Measurements from ENCODE around the gene ITLN2. TPM values are rescaled to one million over a fixed set of nuclear protein-coding genes. Genes with fewer than 3 reads are reported as not detected.
A peak's percentile ranks its signal among the peaks of the same experiment; 100 is the strongest.
"Not testable (repeated sequence)": the region's sequence is repeated elsewhere in the genome, so short reads cannot be mapped to it uniquely, and the experiment has no call there.

The ITLN2 gene
- total and polyA plus RNA-seq, 8 donors, result 0.17 to 1.8 (median 0.82) TPM; not detected in 4

- H3K9me3 ChIP-seq, result no peaks in the 10 kb centered on the region
- H3K27me3 ChIP-seq, result peaks cover 0 to 14% of the 10 kb centered on the region in 2 donors
- intact Hi-C loops (cut with DNase I), result loop anchor here in 1 of 2 donors (5.0 kb wide), 1 partner anchor 113 kb away; no protein-coding TSS in a partner anchor
- TF ChIP-seq CTCF (IDR thresholded peaks at IDR 0.05), result no peak
- no peaks in the 10 kb centered on the region for H3K36me3 ChIP-seq
- ATAC-seq (no peak), DNase-seq (no peak)
- H3K4me3 ChIP-seq, result no peak overlapping the region
- no peaks in the 10 kb centered on the region for H3K4me1 ChIP-seq
- no peak overlapping the region for H3K27ac ChIP-seq
Observed at GRCh38 chr1:160949881-160950280, 4.7 kb downstream of the ITLN2 start.

GRCh38 chr1:160949216-160949880 is 5.3 kb downstream of the ITLN2 start:
- intact Hi-C loops (cut with DNase I); H3K4me1 ChIP-seq; H3K36me3 ChIP-seq; DNase-seq; H3K27ac ChIP-seq; ATAC-seq; H3K4me3 ChIP-seq; H3K9me3 ChIP-seq: not testable (repeated sequence)
- peaks cover 0 to 14% of the 10 kb centered on the region in 2 donors for H3K27me3 ChIP-seq

GRCh38 chr1:160947174-160947759 is 7.3 kb downstream of the ITLN2 start:
- ATAC-seq; H3K4me1 ChIP-seq; H3K27ac ChIP-seq; H3K4me3 ChIP-seq; H3K9me3 ChIP-seq; intact Hi-C loops (cut with DNase I); H3K36me3 ChIP-seq; DNase-seq: not testable (repeated sequence)
- H3K27me3 ChIP-seq, result peaks cover 0 to 14% of the 10 kb centered on the region in 2 donors

- H3K4me3 ChIP-seq; DNase-seq; ATAC-seq; H3K9me3 ChIP-seq; H3K4me1 ChIP-seq; H3K36me3 ChIP-seq; intact Hi-C loops (cut with DNase I); H3K27ac ChIP-seq: not testable (repeated sequence)
- peaks cover 0 to 14% of the 10 kb centered on the region in 2 donors for H3K27me3 ChIP-seq
Observed at GRCh38 chr1:160945881-160946280, 8.7 kb downstream of the ITLN2 start.

- peaks cover 0 to 14% of the 10 kb centered on the region in 2 donors for H3K27me3 ChIP-seq
- H3K4me1 ChIP-seq, result no peaks in the 10 kb centered on the region
- no peaks in the 10 kb centered on the region for H3K9me3 ChIP-seq
- H3K36me3 ChIP-seq, result no peaks in the 10 kb centered on the region
- H3K27ac ChIP-seq, result no peak overlapping the region
- ATAC-seq (no peak), DNase-seq (no peak)
- intact Hi-C loops (cut with DNase I), result no loop called here
- H3K4me3 ChIP-seq, result no peak overlapping the region
- TF ChIP-seq CTCF (IDR thresholded peaks at IDR 0.05), result no peak
Observed at GRCh38 chr1:160945079-160945478, 9.5 kb downstream of the ITLN2 start.

GRCh38 chr1:160942926-160943325 is 11.7 kb downstream of the ITLN2 start:
- H3K4me3 ChIP-seq, result no peak overlapping the region
- H3K36me3 ChIP-seq, result no peaks in the 10 kb centered on the region
- TF ChIP-seq CTCF (IDR thresholded peaks at IDR 0.05), result no peak
- peaks cover 0 to 14% of the 10 kb centered on the region in 2 donors for H3K27me3 ChIP-seq
- H3K27ac ChIP-seq, result no peak overlapping the region
- intact Hi-C loops (cut with DNase I), result no loop called here
- no peaks in the 10 kb centered on the region for H3K9me3 ChIP-seq
- DNase-seq, result no peak
- peak; percentile 33 for ATAC-seq
- H3K4me1 ChIP-seq, result no peaks in the 10 kb centered on the region

GRCh38 chr1:160936666-160937065 is 17.9 kb downstream of the ITLN2 start:
- H3K9me3 ChIP-seq; ATAC-seq; H3K4me1 ChIP-seq; DNase-seq; intact Hi-C loops (cut with DNase I); H3K27ac ChIP-seq; H3K27me3 ChIP-seq; H3K4me3 ChIP-seq; H3K36me3 ChIP-seq: not testable (repeated sequence)
